ENCODE data around the gene RHOBTB1.

Gene RHOBTB1

DNA sequence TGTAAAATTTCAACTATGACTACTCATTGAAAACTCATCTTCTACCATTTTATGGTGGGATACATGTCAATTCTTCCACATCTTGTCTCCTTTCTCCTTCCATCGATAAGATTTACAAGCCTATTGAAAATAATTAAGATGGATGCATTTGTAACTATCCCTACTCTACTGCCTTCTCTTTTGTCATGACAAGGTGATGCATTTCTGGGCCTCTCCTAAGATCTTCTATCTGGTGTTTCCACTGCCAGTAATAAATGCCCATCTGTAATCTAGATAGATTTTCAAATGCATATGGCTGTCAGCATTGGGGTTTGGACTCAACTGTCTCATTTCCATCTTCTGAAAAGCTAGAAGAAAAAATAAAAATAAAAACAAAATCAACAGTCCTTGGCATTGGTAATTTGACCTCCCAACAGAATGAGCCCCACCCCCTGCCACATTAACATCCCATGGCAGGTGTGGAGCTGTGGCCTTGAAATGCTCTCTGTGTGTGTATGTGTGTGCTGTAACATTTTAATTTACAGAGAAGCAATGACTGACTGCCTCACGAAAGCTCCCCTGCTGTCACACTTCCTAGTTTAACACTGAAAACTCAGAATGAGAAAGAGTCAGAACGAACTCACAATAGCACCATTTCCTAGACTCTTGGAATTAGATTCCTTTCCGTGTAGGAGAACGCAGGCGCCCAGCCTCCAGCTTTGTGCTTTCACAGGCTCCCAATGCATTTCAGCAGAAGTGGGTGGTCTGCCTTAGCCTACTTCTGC is 74.2 kb downstream of the RHOBTB1 start:
- ATAC-seq: no peak
- TF ChIP-seq, protein P1, sequence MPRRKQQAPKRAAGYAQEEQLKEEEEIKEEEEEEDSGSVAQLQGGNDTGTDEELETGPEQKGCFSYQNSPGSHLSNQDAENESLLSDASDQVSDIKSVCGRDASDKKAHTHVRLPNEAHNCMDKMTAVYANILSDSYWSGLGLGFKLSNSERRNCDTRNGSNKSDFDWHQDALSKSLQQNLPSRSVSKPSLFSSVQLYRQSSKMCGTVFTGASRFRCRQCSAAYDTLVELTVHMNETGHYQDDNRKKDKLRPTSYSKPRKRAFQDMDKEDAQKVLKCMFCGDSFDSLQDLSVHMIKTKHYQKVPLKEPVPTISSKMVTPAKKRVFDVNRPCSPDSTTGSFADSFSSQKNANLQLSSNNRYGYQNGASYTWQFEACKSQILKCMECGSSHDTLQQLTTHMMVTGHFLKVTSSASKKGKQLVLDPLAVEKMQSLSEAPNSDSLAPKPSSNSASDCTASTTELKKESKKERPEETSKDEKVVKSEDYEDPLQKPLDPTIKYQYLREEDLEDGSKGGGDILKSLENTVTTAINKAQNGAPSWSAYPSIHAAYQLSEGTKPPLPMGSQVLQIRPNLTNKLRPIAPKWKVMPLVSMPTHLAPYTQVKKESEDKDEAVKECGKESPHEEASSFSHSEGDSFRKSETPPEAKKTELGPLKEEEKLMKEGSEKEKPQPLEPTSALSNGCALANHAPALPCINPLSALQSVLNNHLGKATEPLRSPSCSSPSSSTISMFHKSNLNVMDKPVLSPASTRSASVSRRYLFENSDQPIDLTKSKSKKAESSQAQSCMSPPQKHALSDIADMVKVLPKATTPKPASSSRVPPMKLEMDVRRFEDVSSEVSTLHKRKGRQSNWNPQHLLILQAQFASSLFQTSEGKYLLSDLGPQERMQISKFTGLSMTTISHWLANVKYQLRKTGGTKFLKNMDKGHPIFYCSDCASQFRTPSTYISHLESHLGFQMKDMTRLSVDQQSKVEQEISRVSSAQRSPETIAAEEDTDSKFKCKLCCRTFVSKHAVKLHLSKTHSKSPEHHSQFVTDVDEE (CRISPR knock-in tag; IDR thresholded peaks at IDR 0.05): no peak
- TF ChIP-seq ZFP3 (CRISPR knock-in tag; IDR thresholded peaks at IDR 0.05) (no peak), ISL1 (CRISPR knock-in tag; IDR thresholded peaks at IDR 0.05) (no peak), TOX (CRISPR knock-in tag; IDR thresholded peaks at IDR 0.05; ENCODE audit: borderline replicate concordance) (no peak), SNAI2 (CRISPR knock-in tag; IDR thresholded peaks at IDR 0.05) (no peak), ZNF565 (CRISPR knock-in tag; conservative IDR thresholded peaks at IDR 0.05; ENCODE audit: low read depth) (no peak)
- TF ChIP-seq, protein P2, sequence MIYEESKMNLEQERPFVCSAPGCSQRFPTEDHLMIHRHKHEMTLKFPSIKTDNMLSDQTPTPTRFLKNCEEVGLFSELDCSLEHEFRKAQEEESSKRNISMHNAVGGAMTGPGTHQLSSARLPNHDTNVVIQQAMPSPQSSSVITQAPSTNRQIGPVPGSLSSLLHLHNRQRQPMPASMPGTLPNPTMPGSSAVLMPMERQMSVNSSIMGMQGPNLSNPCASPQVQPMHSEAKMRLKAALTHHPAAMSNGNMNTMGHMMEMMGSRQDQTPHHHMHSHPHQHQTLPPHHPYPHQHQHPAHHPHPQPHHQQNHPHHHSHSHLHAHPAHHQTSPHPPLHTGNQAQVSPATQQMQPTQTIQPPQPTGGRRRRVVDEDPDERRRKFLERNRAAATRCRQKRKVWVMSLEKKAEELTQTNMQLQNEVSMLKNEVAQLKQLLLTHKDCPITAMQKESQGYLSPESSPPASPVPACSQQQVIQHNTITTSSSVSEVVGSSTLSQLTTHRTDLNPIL (CRISPR knock-in tag; IDR thresholded peaks at IDR 0.05; ENCODE audit: low read depth): no peak

DNA sequence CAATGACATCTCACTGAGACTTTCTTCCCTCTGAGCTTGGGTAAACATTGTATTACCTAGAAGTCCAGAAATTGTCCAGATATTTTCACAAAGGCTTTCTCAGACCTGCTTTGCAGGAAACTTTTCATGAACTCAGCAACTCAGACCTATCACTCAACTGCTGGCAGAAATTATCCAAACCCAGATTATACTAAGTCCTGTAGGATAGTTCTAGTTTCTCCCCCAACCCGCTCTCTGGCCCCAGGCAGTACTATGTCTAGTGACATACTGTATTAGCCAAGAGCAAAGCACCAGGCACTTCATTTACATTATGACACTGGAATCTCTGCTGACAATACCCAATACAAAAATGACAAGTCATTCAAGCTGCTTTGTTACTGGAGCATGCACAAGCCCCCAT is 75.0 kb downstream of the RHOBTB1 start:
- TF ChIP-seq CSDC2 (CRISPR knock-in tag; IDR thresholded peaks at IDR 0.05) (no peak), OSR1 (CRISPR knock-in tag; IDR thresholded peaks at IDR 0.05) (no peak), ARNTL (CRISPR knock-in tag; IDR thresholded peaks at IDR 0.05; ENCODE audit: borderline replicate concordance, low read depth) (no peak), SNAI2 (CRISPR knock-in tag; IDR thresholded peaks at IDR 0.05) (no peak), PPARA (CRISPR knock-in tag; IDR thresholded peaks at IDR 0.05; ENCODE audit: borderline replicate concordance) (no peak), RARB (CRISPR knock-in tag; IDR thresholded peaks at IDR 0.05) (no peak), GLIS3 (CRISPR knock-in tag; IDR thresholded peaks at IDR 0.05) (no peak), ZNF8 (CRISPR knock-in tag; IDR thresholded peaks at IDR 0.05) (no peak), ZFP3 (CRISPR knock-in tag; IDR thresholded peaks at IDR 0.05) (no peak), TOX (CRISPR knock-in tag; IDR thresholded peaks at IDR 0.05; ENCODE audit: borderline replicate concordance) (no peak), ZNF565 (CRISPR knock-in tag; conservative IDR thresholded peaks at IDR 0.05; ENCODE audit: low read depth) (no peak), TCF4 (CRISPR knock-in tag; IDR thresholded peaks at IDR 0.05; ENCODE audit: borderline replicate concordance) (no peak)
- TF ChIP-seq, protein P3, sequence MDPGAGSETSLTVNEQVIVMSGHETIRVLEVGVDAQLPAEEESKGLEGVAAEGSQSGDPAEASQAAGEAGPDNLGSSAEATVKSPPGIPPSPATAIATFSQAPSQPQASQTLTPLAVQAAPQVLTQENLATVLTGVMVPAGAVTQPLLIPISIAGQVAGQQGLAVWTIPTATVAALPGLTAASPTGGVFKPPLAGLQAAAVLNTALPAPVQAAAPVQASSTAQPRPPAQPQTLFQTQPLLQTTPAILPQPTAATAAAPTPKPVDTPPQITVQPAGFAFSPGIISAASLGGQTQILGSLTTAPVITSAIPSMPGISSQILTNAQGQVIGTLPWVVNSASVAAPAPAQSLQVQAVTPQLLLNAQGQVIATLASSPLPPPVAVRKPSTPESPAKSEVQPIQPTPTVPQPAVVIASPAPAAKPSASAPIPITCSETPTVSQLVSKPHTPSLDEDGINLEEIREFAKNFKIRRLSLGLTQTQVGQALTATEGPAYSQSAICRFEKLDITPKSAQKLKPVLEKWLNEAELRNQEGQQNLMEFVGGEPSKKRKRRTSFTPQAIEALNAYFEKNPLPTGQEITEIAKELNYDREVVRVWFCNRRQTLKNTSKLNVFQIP (CRISPR knock-in tag; IDR thresholded peaks at IDR 0.05; ENCODE audit: borderline replicate concordance, low read depth): no peak
- TF ChIP-seq, protein P4, sequence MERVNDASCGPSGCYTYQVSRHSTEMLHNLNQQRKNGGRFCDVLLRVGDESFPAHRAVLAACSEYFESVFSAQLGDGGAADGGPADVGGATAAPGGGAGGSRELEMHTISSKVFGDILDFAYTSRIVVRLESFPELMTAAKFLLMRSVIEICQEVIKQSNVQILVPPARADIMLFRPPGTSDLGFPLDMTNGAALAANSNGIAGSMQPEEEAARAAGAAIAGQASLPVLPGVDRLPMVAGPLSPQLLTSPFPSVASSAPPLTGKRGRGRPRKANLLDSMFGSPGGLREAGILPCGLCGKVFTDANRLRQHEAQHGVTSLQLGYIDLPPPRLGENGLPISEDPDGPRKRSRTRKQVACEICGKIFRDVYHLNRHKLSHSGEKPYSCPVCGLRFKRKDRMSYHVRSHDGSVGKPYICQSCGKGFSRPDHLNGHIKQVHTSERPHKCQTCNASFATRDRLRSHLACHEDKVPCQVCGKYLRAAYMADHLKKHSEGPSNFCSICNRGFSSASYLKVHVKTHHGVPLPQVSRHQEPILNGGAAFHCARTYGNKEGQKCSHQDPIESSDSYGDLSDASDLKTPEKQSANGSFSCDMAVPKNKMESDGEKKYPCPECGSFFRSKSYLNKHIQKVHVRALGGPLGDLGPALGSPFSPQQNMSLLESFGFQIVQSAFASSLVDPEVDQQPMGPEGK (CRISPR knock-in tag; IDR thresholded peaks at IDR 0.05; ENCODE audit: borderline replicate concordance): no peak
- TF ChIP-seq, protein P2 (CRISPR knock-in tag; IDR thresholded peaks at IDR 0.05; ENCODE audit: low read depth): no peak
- TF ChIP-seq, protein P1 (CRISPR knock-in tag; IDR thresholded peaks at IDR 0.05): no peak
- TF ChIP-seq, protein P5, sequence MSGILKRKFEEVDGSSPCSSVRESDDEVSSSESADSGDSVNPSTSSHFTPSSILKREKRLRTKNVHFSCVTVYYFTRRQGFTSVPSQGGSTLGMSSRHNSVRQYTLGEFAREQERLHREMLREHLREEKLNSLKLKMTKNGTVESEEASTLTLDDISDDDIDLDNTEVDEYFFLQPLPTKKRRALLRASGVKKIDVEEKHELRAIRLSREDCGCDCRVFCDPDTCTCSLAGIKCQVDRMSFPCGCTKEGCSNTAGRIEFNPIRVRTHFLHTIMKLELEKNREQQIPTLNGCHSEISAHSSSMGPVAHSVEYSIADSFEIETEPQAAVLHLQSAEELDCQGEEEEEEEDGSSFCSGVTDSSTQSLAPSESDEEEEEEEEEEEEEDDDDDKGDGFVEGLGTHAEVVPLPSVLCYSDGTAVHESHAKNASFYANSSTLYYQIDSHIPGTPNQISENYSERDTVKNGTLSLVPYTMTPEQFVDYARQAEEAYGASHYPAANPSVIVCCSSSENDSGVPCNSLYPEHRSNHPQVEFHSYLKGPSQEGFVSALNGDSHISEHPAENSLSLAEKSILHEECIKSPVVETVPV (CRISPR knock-in tag; IDR thresholded peaks at IDR 0.05): no peak
- ATAC-seq: no peak

Measured in SK-N-SH treated with all-trans-retinoic acid at 6 μM for 48 hours (cell line).